ENCODE measurements around the gene JARID2. TPM values are rescaled to one million over a fixed set of nuclear protein-coding genes. Genes with fewer than 3 reads are reported as not detected.

JARID2 gene
- total and polyA plus RNA-seq, 2 of the 4 experiments (the other 2 are of a cell fraction) = 9.6 to 12.9 TPM

DNA sequence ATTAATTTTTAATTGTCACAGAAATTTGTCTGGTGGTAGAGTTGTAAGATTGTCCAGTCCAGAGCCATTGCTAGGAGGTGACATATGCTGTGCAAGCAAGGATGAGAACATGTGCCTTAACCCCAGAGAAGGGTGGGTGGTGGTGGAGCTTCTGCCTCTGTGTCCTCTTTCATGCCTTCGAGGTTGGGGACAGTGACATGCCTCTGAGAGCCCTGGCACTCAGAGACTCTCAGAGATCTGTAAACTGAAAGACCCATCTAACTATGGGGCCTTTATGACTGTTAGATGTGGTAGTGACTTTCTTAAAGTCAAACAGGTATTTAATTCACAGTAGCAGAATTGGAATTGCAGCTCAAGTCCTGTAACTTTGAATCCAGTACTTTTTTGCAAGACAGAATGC lies 132.4 kb downstream of the JARID2 start:
- peaks cover 11% of the 10 kb centered on the region; the same call in 1 of the 2 replicates for H3K9me1 ChIP-seq (ENCODE audit: insufficient read depth, low read length)
- no TSS peak for BruUV-seq (replicated peaks)
- H2BK120ac ChIP-seq (ENCODE audit: low read depth, low read length) = no peak overlapping the region
- TF ChIP-seq, protein P1, sequence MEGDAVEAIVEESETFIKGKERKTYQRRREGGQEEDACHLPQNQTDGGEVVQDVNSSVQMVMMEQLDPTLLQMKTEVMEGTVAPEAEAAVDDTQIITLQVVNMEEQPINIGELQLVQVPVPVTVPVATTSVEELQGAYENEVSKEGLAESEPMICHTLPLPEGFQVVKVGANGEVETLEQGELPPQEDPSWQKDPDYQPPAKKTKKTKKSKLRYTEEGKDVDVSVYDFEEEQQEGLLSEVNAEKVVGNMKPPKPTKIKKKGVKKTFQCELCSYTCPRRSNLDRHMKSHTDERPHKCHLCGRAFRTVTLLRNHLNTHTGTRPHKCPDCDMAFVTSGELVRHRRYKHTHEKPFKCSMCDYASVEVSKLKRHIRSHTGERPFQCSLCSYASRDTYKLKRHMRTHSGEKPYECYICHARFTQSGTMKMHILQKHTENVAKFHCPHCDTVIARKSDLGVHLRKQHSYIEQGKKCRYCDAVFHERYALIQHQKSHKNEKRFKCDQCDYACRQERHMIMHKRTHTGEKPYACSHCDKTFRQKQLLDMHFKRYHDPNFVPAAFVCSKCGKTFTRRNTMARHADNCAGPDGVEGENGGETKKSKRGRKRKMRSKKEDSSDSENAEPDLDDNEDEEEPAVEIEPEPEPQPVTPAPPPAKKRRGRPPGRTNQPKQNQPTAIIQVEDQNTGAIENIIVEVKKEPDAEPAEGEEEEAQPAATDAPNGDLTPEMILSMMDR (conservative IDR thresholded peaks at IDR 0.05; ENCODE audit: low read depth, low read length) = no peak
- TF ChIP-seq RCOR1 (IDR thresholded peaks at IDR 0.05; ENCODE audit: insufficient replicate concordance, low read length) (no peak), MAZ (IDR thresholded peaks at IDR 0.05; ENCODE audit: borderline replicate concordance, low read depth, low read length) (no peak), NFE2L2 (IDR thresholded peaks at IDR 0.05; ENCODE audit: low read depth, low read length) (no peak), ELK1 (IDR thresholded peaks at IDR 0.05; ENCODE audit: borderline replicate concordance, low read depth, low read length) (no peak), RFX5 (IDR thresholded peaks at IDR 0.05; ENCODE audit: low read depth, low read length) (no peak), RAD21 (IDR thresholded peaks at IDR 0.05; ENCODE audit: low read length) (no peak), POLR2A (IDR thresholded peaks at IDR 0.05; ENCODE audit: low read depth, low read length) (no peak), CHD1 (IDR thresholded peaks at IDR 0.05; ENCODE audit: low read depth, low read length) (no peak), BHLHE40 (IDR thresholded peaks at IDR 0.05; ENCODE audit: low read depth, low read length) (no peak), MAFK (IDR thresholded peaks at IDR 0.05; ENCODE audit: low read depth, low read length) (no peak), SMC3 (IDR thresholded peaks at IDR 0.05; ENCODE audit: low read depth, low read length) (no peak), MXI1 (IDR thresholded peaks at IDR 0.05; ENCODE audit: borderline replicate concordance, low read depth, low read length) (no peak), FOS (IDR thresholded peaks at IDR 0.05; ENCODE audit: low read depth, low read length) (no peak), CEBPB (IDR thresholded peaks at IDR 0.05; ENCODE audit: low read depth, low read length) (no peak)
- TF ChIP-seq, protein P2, sequence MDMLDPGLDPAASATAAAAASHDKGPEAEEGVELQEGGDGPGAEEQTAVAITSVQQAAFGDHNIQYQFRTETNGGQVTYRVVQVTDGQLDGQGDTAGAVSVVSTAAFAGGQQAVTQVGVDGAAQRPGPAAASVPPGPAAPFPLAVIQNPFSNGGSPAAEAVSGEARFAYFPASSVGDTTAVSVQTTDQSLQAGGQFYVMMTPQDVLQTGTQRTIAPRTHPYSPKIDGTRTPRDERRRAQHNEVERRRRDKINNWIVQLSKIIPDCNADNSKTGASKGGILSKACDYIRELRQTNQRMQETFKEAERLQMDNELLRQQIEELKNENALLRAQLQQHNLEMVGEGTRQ (IDR thresholded peaks at IDR 0.05; ENCODE audit: low read depth, low read length) = no peak
- no peak overlapping the region for H3K56ac ChIP-seq (ENCODE audit: extremely low read depth, insufficient read depth, low read length)
- H4K8ac ChIP-seq (ENCODE audit: low read depth in 2 of 2, low read length in 2 of 2) = no peak overlapping the region
- dilution Hi-C loops (cut with HindIII; ENCODE audit: low sequenced_read_pairs, unreplicated experiment) (no loop called here), in situ Hi-C loops (cut with MboI; ENCODE audit: low sequenced_read_pairs) (loop anchor here (25.0 kb wide), 1 partner anchor 1466 kb away; the partner anchor contains the start of gene RNF182), intact Hi-C loops (cut with micrococcal nuclease) (no loop called here)
- no peak overlapping the region for H4K91ac ChIP-seq (ENCODE audit: insufficient read depth, low read depth, low read length)
- no peak overlapping the region for H3K4ac ChIP-seq (ENCODE audit: low read depth, low read length)
- H2BK5ac ChIP-seq (ENCODE audit: low read depth, low read length, poor library complexity, severe bottlenecking) = no peak overlapping the region
- no peak overlapping the region for H2AK9ac ChIP-seq (replicated peaks; ENCODE audit: low read depth, low read length, poor library complexity)
- ATAC-seq (ENCODE audit: low read depth) = no peak
- H3K9ac ChIP-seq (ENCODE audit: low read depth, low read length) = no peak overlapping the region
- no peak overlapping the region for H3K14ac ChIP-seq (replicated peaks; ENCODE audit: low read depth, low read length)
- no peak overlapping the region for H4K5ac ChIP-seq (ENCODE audit: low read depth, low read length)
- peaks cover 35 to 94% of the 10 kb centered on the region in 2 experiments for H3K79me1 ChIP-seq (ENCODE audit: low read depth in 1 of 2, low read length in 2 of 2)
- H3K27ac ChIP-seq (ENCODE audit: insufficient read depth, low read length) = no peak overlapping the region
- H4K20me1 ChIP-seq (ENCODE audit: insufficient read depth, low read length) = peaks cover 94% of the 10 kb centered on the region
- no peak overlapping the region for H2BK15ac ChIP-seq (ENCODE audit: low read depth, low read length)
- H3K4me1 ChIP-seq (ENCODE audit: control insufficient read depth, insufficient read depth, low read length) = no peaks in the 10 kb centered on the region
- H2AK5ac ChIP-seq (ENCODE audit: low read depth, low read length) = no peak overlapping the region
- ChIA-PET POLR2A (ENCODE audit: unreplicated experiment) (no interaction called here), CTCF (no interaction called here)
- no peak overlapping the region for H3K4me2 ChIP-seq (ENCODE audit: low read depth, low read length)
- no peaks in the 10 kb centered on the region for H3K27me3 ChIP-seq (ENCODE audit: control insufficient read depth, insufficient read depth, low read length)
- DNase-seq = no peak
- H3K36me3 ChIP-seq (ENCODE audit: control insufficient read depth, insufficient read depth, low read length) = peaks cover 4% of the 10 kb centered on the region
- H2AFZ ChIP-seq (replicated peaks; ENCODE audit: low read length, poor library complexity) = no peak overlapping the region
- no peak overlapping the region for H3K23ac ChIP-seq (ENCODE audit: low read depth, low read length)
- H3K18ac ChIP-seq (ENCODE audit: low read depth, low read length) = no peak overlapping the region
- no peaks in the 10 kb centered on the region for H3K9me3 ChIP-seq (ENCODE audit: control insufficient read depth, insufficient read depth, low read length)
- H2BK20ac ChIP-seq (ENCODE audit: low read depth, low read length) = no peak overlapping the region
- no CpG with 5 or more reads among the region's 1 CpG for WGBS, 2 experiments (ENCODE audit: extremely low coverage in 2 of 2, insufficient read length in 1 of 2)
- H3K4me3 ChIP-seq (ENCODE audit: insufficient read depth, low read depth, low read length) = no peak overlapping the region
